Activated T-cell treated with anti-CD3 and anti-CD28 coated beads, Interleukin-2, amount 50 U/mL, for 1 hour (primary cell): ENCODE measurements around the gene HOOK2.

Experiments
- DNase-seq: peaks from one replicate; pipeline ENCODE4 v3.0.0-alpha.2; 2020

HOOK2 gene

DNA sequence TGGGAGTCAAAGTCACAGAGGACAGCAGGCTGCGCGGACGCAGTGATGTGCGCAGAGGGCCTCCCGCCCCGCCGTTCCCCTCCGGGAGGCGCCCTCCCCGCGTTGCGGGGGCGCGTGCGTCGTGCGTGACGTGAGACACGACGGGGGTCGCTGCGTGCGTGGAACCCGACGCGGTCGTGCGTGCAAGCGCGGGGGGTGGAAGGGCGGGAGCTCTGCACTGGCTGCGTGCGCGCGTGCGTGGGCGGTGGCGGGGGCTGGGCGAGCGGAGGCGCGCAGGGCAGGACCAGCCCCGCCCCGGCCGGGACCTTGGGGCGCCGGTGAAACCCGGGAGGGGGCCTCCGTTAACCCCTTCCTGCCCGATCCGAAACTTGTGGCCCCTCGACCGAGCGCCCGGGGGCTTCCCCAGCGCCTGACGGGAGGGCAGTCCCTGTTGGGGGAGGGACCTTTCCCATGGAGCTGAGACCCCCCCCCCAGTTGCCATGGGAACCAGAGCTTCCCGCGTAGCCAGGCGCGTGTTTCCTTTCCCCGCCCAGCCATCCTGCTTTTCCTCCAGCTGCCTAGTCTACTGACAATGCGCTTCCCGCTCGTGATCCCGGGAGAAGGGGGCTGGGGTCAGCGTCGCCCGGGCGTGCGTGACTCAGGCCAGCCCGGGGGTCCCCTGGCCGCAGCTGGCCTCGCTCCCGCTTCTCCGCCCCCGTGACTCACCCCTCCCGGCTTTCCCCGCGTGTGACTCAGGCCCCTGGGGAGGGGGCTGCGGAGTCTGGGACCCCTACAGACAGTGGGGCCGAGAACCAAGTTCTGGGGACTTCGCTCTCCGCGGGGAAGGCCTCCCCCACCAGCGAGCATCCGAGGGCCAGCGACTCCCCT, 7.3 kb upstream of the HOOK2 start:
- peak; percentile 95 for DNase-seq

- DNase-seq, result no peak
Measured at GRCh38 chr19:12782174-12782423, 6.7 kb upstream of the HOOK2 start.

- no peak for DNase-seq
Measured at GRCh38 chr19:12779162-12779993, 4.0 kb upstream of the HOOK2 start.

DNA sequence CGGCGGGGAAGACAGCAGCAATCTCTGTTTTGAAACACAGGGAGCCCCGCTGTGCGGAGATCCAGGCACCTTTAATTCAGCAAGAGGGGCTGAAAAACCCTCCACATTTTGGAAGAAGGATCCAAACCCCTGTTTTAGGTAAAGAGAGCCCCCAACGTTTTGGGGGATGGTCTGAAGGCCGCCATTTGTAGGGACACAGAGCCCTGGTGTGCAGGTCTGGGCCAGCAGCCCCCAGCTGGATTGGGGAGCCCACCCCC, 3.5 kb upstream of the HOOK2 start:
- DNase-seq, result no peak

- DNase-seq, result peak; percentile 54
Measured at GRCh38 chr19:12778017-12778904, 2.9 kb upstream of the HOOK2 start.

DNA sequence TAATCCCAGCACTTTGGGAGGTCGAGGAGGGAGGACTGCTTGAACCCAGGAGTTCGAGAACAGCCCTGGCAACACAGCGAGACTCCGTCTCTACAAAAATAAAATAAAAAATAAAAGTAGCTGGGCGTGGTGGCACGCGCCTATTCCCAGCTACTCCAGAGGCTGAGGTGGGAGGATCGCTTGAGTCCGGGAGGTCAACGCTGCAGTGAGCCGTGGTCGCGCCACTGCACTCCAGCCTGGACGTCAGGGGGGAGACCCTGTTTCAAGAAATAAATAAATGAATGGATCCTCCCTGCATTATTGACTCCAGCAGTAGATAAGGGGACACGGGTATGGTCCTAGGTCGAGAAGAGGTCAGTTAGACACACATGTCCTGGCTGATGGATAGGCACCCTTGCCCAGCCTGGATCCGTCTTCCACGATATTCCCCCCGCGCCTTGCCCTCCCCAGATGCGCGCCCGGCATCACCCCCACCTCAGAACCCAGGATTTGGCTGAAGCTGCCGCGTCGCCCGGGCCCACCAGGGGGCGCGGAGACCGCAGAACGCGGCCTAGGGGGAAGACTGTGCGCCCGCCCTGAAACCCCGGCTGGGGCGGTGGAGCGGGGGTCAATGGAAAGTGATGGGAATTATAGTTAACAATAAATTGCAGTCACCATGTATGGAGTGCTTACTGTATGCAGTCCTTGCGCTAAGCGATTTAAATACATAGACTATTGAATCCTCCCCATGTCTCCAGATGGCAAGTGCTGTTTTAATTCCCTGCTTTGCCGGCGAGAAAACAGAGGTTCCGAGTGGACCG, 2.1 kb upstream of the HOOK2 start:
- DNase-seq, result peak; percentile 88

DNA sequence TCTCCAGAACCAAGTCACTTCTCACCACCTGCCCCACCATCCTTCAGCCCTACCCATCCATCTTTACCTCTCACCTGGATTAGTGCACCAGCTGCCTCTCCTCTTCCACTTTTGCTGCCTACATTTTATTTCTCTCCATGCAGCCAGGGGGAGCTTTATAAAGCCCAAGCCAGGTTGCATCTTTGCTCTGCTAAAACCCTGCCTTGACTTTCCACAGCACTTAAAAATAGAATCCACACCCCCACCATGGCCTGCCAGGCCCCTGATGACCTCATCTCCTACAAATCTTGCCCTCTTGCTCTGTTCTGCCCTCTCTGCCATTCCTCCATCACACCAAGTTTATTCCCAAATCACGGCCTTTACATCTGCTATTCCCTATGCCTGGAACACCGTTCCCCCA, 1.8 kb downstream of the HOOK2 start:
- no peak for DNase-seq

- no peak for DNase-seq
Measured at GRCh38 chr19:12772323-12772722, 3.0 kb downstream of the HOOK2 start.

DNA sequence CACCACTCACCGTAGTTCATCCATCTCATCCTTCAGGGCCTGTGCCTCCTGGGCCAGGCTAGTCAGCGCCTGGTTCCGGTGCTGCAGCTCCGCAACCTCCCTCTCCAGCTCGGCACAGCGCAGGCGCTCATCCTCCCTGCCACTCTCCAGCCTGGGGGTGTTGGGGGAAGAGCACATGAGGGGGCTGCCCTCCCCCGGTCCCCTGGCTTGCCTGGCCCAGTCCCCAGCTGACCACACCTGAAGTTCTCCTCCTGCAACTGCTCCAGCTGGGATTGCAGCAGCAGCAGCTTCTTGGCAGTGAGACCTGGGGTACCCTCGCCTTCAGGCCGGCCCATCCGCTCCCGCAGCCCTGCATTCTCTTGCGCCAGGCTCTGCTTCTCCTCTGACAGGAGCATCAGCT, 4.4 kb downstream of the HOOK2 start:
- no peak for DNase-seq

DNA sequence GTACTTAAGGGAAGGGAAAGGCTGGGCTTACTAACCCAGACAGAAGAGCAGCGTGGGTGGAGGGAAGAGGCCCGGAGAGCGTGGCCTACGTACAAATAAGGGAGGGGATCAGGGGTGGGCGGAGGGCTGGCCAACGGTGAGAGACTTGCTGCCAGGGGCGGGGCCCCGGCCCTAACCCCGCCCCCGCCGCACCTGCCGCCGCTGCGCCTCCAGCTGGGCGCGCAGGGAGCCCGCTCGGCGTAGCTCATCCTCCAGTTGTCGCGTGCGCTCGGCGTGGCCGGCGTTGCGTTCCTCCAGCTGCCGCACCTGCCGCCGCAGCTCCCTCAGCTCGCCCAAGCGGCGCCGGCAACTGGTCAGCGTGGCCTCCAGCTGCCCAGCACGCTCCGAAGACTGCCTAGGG, 5.7 kb downstream of the HOOK2 start:
- DNase-seq, result peak; percentile 55

- DNase-seq, result no peak
Measured at GRCh38 chr19:12767666-12768065, 7.7 kb downstream of the HOOK2 start.

- DNase-seq, result no peak
Measured at GRCh38 chr19:12767150-12767549, 8.2 kb downstream of the HOOK2 start.

DNA sequence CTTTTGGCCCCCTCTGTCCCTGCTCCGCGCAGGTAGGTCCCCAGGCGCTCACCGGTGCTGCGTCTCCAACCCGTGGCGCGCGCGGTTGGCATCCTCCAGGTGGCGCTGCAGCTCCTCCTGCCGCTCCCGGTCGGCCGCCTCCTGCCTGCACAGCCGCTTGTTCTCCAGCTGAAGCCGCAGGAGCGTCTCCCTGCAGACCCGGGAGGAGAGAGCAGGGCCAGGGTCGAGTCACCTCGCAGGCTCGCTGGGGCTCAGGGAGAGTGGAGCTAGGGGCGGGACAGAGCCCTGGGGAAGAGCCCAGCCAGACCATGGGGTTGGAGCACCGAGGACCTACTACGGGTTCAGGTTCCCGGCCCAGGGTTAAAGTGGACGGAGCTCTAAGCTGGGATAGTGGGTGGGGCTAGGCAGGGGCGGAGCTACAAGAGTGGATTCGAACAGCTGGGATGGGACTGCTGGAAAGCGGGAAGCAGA, 9.3 kb downstream of the HOOK2 start:
- peak; percentile 90 for DNase-seq

DNA sequence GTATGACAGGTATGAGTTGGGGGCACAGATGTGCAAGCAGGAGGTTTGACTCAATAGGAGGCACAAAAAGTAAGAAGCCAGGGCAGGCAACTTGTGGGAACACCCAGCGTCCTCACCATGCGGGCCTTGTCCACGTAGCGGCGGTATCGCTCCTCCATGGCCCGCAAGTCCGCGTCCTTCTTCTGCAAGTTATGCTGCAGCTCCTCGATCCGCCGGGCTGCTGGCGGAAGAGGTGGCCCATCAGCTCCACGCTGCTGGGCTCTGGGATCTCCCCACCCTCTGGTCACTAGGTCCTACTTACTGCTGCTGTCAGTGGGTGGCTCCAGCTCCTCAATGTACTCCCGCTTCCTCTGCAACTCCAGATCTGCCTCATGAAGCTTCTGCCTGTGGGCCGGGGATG, 10.7 kb downstream of the HOOK2 start:
- no peak for DNase-seq

- no peak for DNase-seq
Measured at GRCh38 chr19:12763100-12763499, 12.3 kb downstream of the HOOK2 start.

- DNase-seq, result no peak
Measured at GRCh38 chr19:12759686-12760085, 15.7 kb downstream of the HOOK2 start.

GRCh38 chr19:12757544-12758274, 17.6 kb downstream of the HOOK2 start:
- peak; percentile 73 for DNase-seq

GRCh38 chr19:12756150-12756883, 19.0 kb downstream of the HOOK2 start:
- DNase-seq, result no peak

DNA sequence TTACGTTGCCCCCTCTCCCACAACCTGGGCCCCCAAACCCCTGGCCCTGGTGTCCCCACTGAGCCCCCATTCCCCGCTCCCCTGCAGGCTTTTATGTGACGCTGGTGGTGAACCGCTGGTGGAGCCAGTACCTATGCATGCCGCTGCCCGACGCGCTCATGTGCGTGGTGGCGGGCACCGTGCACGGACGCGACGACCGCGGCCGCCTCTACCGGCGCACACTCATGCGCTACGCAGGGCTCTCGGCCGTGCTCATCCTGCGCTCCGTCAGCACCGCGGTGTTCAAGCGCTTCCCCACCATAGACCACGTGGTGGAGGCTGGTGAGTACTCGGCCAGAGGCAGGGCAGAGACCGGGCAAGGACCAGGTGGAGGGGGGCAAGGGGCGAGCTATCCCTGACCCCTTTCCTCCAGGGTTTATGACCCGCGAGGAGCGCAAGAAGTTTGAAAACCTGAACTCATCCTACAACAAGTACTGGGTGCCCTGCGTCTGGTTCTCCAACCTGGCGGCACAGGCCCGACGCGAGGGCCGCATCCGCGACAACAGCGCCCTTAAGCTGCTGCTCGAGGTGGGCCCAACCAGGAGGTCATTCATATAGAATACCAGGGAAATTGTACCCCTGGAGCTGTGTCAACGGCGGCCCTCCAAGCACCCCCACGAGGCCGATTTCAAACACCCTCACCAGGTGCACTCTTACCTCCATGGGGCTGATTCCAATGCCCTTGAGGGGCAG, 20.7 kb downstream of the HOOK2 start:
- DNase-seq, result no peak

GRCh38 chr19:12752056-12752781, 23.1 kb downstream of the HOOK2 start:
- DNase-seq, result no peak
